NCI-H2029 (cell line): ENCODE measurements around the gene BRSK2.

Experiments
- DNase-seq: peaks from one replicate; lab custom pipeline; 2025; lab: John Stamatoyannopoulos, UW

Gene BRSK2

GRCh38 chr11:1484061-1484671 lies 94.4 kb downstream of the BRSK2 start:
- DNase-seq = no peak

- DNase-seq = no peak
Observed at GRCh38 chr11:1484695-1485503, 95.2 kb downstream of the BRSK2 start.

DNA sequence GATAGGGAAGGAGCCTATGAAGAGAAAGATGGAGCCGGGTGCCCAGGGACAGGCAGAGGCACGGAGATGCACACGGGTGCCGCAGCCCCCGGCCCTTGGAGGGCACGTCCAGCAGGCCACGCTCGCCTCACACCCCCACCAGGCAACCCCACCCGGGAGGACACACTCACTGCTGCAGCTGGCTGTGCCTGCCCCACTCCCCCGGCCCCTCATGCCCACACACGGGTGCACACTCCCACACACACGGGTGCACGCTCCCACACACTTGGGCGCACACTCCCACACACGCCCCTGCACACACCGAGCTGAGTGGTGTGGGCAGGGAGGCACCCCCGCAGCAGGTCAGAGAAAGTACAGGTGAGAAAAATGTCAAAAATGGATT lies 95.8 kb downstream of the BRSK2 start:
- DNase-seq = no peak

GRCh38 chr11:1486054-1486825 lies 96.5 kb downstream of the BRSK2 start, which contains the start of gene MOB2:
TSS of gene MOB2 (minus strand) at chr11:1486779. CDS start at chr11:1486556, 223 bp downstream.
- DNase-seq = peak; percentile 39

GRCh38 chr11:1487091-1487850 lies 97.5 kb downstream of the BRSK2 start:
- DNase-seq = no peak

DNA sequence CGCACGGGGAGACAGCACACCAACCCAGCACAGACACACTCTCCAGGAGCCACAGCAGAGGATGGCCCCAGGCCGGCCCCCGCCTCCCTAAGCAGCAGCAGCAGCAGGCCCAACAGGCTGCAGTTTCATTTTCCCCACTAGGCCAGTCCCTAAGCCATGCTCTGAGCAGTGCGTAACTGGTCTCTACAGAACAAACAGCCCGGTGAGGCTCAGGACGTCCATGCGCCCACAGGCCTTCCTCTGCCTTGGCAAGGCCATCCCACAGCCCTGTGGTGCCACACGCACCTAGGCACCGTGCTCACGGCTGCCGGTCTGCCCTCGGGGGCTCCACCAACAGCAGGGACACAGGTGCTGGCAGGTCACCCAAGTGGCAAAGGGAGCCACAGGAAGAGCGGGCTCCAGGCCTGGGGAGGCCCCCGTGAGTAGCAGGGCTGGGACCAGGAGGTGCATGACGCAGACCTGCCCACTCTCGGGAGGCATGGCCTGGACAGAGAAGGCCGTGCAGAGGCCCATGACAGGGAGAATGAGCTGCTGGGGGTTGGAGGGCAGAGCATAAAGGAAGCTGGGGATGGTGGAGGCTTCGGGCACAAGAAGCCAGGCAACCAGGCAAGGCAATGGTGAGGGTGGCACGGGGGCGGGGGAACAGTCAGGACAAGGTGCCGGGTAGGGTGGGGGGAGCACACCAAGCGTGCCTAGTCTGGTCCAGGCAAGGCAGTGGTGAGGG lies 98.3 kb downstream of the BRSK2 start:
- no peak for DNase-seq

GRCh38 chr11:1488575-1489180 lies 98.9 kb downstream of the BRSK2 start:
- no peak for DNase-seq

GRCh38 chr11:1490651-1491050 lies 100.9 kb downstream of the BRSK2 start:
- DNase-seq = no peak

DNA sequence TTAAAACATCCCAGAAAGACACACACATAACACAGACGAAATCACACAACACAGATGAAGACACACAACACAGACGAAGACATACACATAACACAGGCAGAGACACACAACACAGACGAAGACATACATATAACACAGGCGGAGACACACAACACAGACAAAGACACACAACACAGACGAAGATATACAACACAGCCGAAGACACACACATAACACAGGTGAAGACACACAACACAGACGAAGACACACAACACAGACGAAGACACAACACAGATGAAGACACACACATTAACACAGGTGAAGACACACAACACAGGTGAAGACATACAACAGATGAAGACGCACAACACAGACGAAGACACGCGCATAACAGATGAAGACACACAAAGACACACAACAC lies 101.6 kb downstream of the BRSK2 start:
- DNase-seq = no peak

DNA sequence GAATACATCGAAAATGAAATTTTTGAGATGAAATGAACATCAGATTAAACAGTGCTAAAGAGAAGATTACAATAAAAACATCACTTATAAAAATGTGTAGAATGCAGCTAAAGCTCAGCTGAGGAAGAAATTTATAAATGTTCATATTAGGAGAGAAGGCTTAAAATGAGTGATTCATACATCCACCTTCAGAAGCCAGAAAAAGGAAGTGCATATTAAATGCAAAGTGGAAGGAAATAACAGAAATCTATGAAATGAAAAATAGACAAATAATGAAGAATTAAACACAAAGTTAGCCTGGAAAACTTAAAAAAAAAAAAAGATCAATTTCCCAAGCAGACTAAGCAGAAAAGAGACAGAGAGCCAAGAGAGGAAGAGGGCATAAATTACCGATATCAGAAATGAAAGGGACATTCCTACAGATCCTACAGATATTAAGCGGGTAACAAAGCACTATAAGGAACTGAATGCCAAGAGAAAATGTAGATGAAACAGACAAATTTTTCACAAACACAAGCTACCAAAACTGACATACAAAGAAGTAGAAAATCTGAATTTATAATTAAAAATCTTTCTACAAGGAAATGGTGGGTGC lies 104.0 kb downstream of the BRSK2 start:
- no peak for DNase-seq

GRCh38 chr11:1494650-1495049 lies 104.9 kb downstream of the BRSK2 start:
- DNase-seq = peak; percentile 30

DNA sequence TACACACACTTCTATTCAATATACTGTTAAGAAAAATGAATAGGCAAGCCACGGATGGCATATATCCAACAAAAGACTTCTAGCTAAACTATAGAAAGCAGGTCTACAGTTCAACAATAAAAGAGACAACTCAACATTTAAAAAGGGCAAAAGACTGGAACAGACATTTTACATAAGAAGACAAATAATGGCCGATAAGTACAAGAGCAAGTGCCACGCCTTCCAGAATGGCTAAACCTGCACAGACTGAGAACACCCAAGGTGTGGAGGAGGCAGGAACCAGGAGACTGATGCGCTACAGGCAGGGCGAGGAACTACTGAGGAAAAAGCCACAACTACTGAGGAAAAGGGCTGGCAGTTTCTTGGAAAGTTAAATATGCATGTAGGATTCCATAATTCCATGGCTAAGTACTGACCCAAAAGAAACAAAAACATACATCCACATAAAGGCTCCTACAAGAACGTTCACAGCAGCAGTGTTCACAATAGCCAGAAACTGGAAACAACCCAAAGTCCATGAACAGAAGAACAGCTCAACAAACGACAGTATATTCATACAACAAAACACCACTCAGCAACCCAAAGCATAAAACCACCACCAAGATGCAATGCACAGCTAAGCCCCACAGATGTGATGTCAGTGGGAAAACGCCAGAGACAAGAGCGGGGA lies 106.5 kb downstream of the BRSK2 start:
- no peak for DNase-seq

GRCh38 chr11:1496761-1497095 lies 107.0 kb downstream of the BRSK2 start:
- no peak for DNase-seq

DNA sequence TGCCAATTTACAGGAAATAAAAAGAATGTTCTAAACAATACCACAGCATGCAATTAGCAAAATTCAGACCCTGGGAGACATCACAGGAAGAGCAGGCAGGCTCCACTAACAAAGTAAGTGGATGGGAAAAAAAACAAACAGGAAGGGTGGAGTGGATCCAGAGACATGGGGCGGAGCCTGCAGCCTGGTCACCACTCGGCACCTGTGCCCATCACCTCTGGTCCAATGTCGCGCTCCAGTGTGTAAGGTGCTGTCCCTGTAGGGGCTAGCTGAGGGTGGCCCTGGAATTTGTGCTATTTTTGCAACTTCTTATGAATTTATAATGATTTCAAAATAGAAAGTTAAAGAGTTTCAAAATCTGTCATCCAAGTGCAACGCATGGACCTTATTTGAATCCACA lies 107.9 kb downstream of the BRSK2 start:
- DNase-seq = peak; percentile 26

GRCh38 chr11:1498262-1498661 lies 108.5 kb downstream of the BRSK2 start:
- no peak for DNase-seq

DNA sequence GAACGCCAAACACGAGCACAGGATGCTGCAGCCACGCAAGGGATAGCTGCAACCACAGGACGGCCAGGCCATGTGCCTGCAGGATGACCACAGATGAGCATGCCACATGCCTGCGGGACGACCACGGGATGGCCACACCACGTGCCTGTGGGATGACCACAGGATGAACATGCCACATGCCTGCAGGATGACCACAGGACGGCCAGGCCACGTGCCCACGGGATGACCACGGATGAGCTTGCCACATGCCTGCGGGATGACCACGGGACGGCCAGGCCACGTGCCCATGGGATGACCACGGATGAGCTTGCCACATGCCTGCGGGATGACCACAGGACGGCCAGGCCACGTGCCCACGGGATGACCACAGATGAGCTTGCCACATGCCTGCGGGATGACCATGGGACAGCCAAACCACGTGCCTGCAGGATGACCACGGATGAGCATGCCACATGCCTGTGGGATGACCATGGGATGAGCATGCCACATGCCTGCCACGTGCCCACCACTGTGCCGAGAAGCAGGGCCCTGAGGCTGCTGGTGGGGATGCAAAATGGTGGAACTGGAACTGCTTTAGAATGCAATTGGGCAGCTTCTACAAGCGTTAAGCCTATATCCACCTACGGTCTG lies 109.6 kb downstream of the BRSK2 start:
- DNase-seq = no peak

GRCh38 chr11:1499899-1500298 lies 110.2 kb downstream of the BRSK2 start:
- DNase-seq = no peak

- DNase-seq = no peak
Observed at GRCh38 chr11:1500466-1501420, 111.0 kb downstream of the BRSK2 start.
